Uterus (tissue), 4 donors: ENCODE data around the gene ANKRD55. TPM values are rescaled to one million over a fixed set of nuclear protein-coding genes. Genes with fewer than 3 reads are reported as not detected.
"Not testable (repeated sequence)": the region's sequence is repeated elsewhere in the genome, so short reads cannot be mapped to it uniquely, and the experiment has no call there.

Experiments
- DNase-seq, 2 donors: peaks; one replicate each; pipeline ENCODE4 v3.0.0-alpha.2; 2019 to 2020
- H3K27ac ChIP-seq, 2 donors: fragments of 200-600 bp; sonication (generic); 1 replicate in 1 of 2; 2 replicates in 1 of 2; pipeline ENCODE4 v1.5.1; 2016 to 2018
- H3K27me3 ChIP-seq, 2 donors: fragments of 200-600 bp; sonication (generic); one replicate each; pipeline ENCODE4 v1.5.1; 2018 to 2019; ENCODE audit warnings: control low read depth in 1 of 2
- H3K36me3 ChIP-seq, 2 donors: fragments of 200-600 bp; sonication (generic); one replicate each; pipeline ENCODE4 v1.5.1; 2019; ENCODE audit warnings: control low read depth in 1 of 2
- H3K4me1 ChIP-seq, 2 donors: fragments of 200-600 bp; sonication (generic); one replicate each; pipeline ENCODE4 v1.5.1; 2018 to 2019; ENCODE audit warnings: control low read depth in 1 of 2
- H3K4me3 ChIP-seq, 2 donors: fragments of 200-600 bp; sonication (generic); 1 replicate in 1 of 2; 2 replicates in 1 of 2; pipeline ENCODE4 v1.5.1; 2018 to 2019; ENCODE audit warnings: mild to moderate bottlenecking in 1 of 2
- H3K9me3 ChIP-seq, 2 donors: fragments of 200-600 bp; sonication (generic); one replicate each; pipeline ENCODE4 v1.5.1; 2019; ENCODE audit warnings: control low read depth in 1 of 2
- CTCF ChIP-seq, 4 experiments: fragments of 200-600 bp in 2 of 4; fragments of 450-650 bp in 2 of 4; sonication (generic) in 2 of 4; IDR thresholded peaks; one replicate each; pipeline ENCODE4 v1.5.1; 2016 to 2019; ENCODE audit warnings: antibody characterized with exemption in 4 of 4, mild to moderate bottlenecking in 2 of 4, moderate library complexity in 1 of 4
- POLR2A ChIP-seq, 2 donors: fragments of 450-650 bp; IDR thresholded peaks; one replicate each; pipeline ENCODE4 v1.6.1; 2016; ENCODE audit warnings: antibody characterized with exemption in 2 of 2, mild to moderate bottlenecking in 1 of 2, moderate library complexity in 1 of 2
- intact Hi-C: fragments of 100-400 bp; cut with DNase I; formaldehyde crosslinking; loops from one replicate; pipeline ENCODE4 v1.15.1; 2023; ENCODE audit warnings: low total_unique reads
- total RNA-seq, 4 donors: library from RNA; depleted of rRNA in 3 of 4; stranded (reverse); fragments of >200 nt in 3 of 4; gene quantifications; one replicate each; pipeline versions ENCODE4 v1.1.0 to v1.2.4, GENCODE V29; 2014 to 2023
- donor health status: DM: yes; HTN: yes; CAD: no.

ANKRD55 gene
- total RNA-seq, 4 donors from 2014 or later = 0.55 TPM; not detected in 3

GRCh38 chr5:56212130-56212879 lies 20.8 kb downstream of the ANKRD55 start:
- Histone ChIP-seq H3K9me3 (peaks cover 0 to 2% of the 10 kb centered on the region in 2 donors), H3K27me3 (no peaks in the 10 kb centered on the region), H3K4me1 (no peaks in the 10 kb centered on the region), H3K27ac (no peak overlapping the region), H3K36me3 (no peaks in the 10 kb centered on the region), H3K4me3 (no peak overlapping the region)
- no peak for DNase-seq
- intact Hi-C loops = no loop called here
- TF ChIP-seq POLR2A (IDR thresholded peaks at IDR 0.05) = no peak
- TF ChIP-seq CTCF (IDR thresholded peaks at IDR 0.05) = no peak

- no peak for DNase-seq
- Histone ChIP-seq H3K4me3 (no peak overlapping the region), H3K9me3 (no peaks in the 10 kb centered on the region), H3K27me3 (no peaks in the 10 kb centered on the region), H3K27ac (no peak overlapping the region), H3K36me3 (no peaks in the 10 kb centered on the region), H3K4me1 (no peaks in the 10 kb centered on the region)
- intact Hi-C loops = no loop called here
- TF ChIP-seq CTCF (IDR thresholded peaks at IDR 0.05) (no peak), POLR2A (IDR thresholded peaks at IDR 0.05) (no peak)
These were observed 21.7 kb downstream of the ANKRD55 start for GRCh38 chr5:56211298-56211865.

- no peak for TF ChIP-seq POLR2A (IDR thresholded peaks at IDR 0.05)
- no peak for TF ChIP-seq CTCF (IDR thresholded peaks at IDR 0.05)
- DNase-seq = no peak
- no peaks in the 10 kb centered on the region for H3K27me3 ChIP-seq
- H3K4me1 ChIP-seq = no peaks in the 10 kb centered on the region
- no peaks in the 10 kb centered on the region for H3K9me3 ChIP-seq
- intact Hi-C loops = no loop called here
- H3K4me3 ChIP-seq = no peak overlapping the region
- no peak overlapping the region for H3K27ac ChIP-seq
- H3K36me3 ChIP-seq = no peaks in the 10 kb centered on the region
These were observed 24.4 kb downstream of the ANKRD55 start for GRCh38 chr5:56208681-56209080.

GRCh38 chr5:56207537-56207936 lies 25.6 kb downstream of the ANKRD55 start:
- H3K36me3 ChIP-seq = no peaks in the 10 kb centered on the region
- intact Hi-C loops = no loop called here
- TF ChIP-seq POLR2A (IDR thresholded peaks at IDR 0.05) (no peak), CTCF (IDR thresholded peaks at IDR 0.05) (no peak)

GRCh38 chr5:56206126-56206910 lies 26.8 kb downstream of the ANKRD55 start:
- intact Hi-C loops = no loop called here
- no peak overlapping the region for H3K4me3 ChIP-seq
- H3K27ac ChIP-seq = no peak overlapping the region
- no peaks in the 10 kb centered on the region for H3K4me1 ChIP-seq
- DNase-seq = no peak
- H3K36me3 ChIP-seq = no peaks in the 10 kb centered on the region
- no peaks in the 10 kb centered on the region for H3K27me3 ChIP-seq
- H3K9me3 ChIP-seq = no peaks in the 10 kb centered on the region
- TF ChIP-seq POLR2A (IDR thresholded peaks at IDR 0.05) (no peak), CTCF (IDR thresholded peaks at IDR 0.05) (no peak)

More at GRCh38 chr5:56207537-56207936, 25.6 kb downstream of the ANKRD55 start:
- no peak for DNase-seq
- Histone ChIP-seq H3K27ac (no peak overlapping the region), H3K27me3 (no peaks in the 10 kb centered on the region), H3K9me3 (no peaks in the 10 kb centered on the region), H3K4me3 (no peak overlapping the region), H3K4me1 (no peaks in the 10 kb centered on the region)

GRCh38 chr5:56203936-56204335 lies 29.2 kb downstream of the ANKRD55 start:
- DNase-seq, H3K4me1 ChIP-seq, H3K9me3 ChIP-seq, H3K36me3 ChIP-seq, H3K4me3 ChIP-seq, H3K27ac ChIP-seq, intact Hi-C loops, H3K27me3 ChIP-seq: not testable (repeated sequence)
